Upper lobe of left lung (tissue), 4 donors: ENCODE data around the gene B3GAT1.

Source experiments
- CTCF ChIP-seq, 6 experiments: fragments of 450-650 bp in 4 of 6; fragments of 200-600 bp in 2 of 6; sonication (generic) in 2 of 6; IDR thresholded peaks; one replicate each; pipeline ENCODE4 v1.5.1; 2016 to 2019; ENCODE audit warnings: antibody characterized with exemption in 6 of 6
- EP300 ChIP-seq, 4 donors: sonication (generic); formaldehyde crosslinking; IDR thresholded peaks; one replicate each; pipeline ENCODE4 v1.5.1; 2017; ENCODE audit warnings: antibody characterized with exemption in 4 of 4, control low read depth in 2 of 4
- POLR2A ChIP-seq, 4 donors: fragments of 450-650 bp; IDR thresholded peaks; one replicate each; pipeline ENCODE4 v1.5.1; 2016 to 2017; ENCODE audit warnings: antibody characterized with exemption in 4 of 4, mild to moderate bottlenecking in 2 of 4
- POLR2AphosphoS5 ChIP-seq, 2 donors: sonication (generic); formaldehyde crosslinking; IDR thresholded peaks; one replicate each; pipeline ENCODE4 v1.5.1; 2017; ENCODE audit warnings: antibody characterized with exemption in 2 of 2

- TF ChIP-seq CTCF (IDR thresholded peaks at IDR 0.05) (no peak), POLR2AphosphoS5 (IDR thresholded peaks at IDR 0.05) (no peak), POLR2A (IDR thresholded peaks at IDR 0.05) (no peak), EP300 (IDR thresholded peaks at IDR 0.05) (no peak)
Observed at GRCh38 chr11:134371436-134372185, 40.4 kb downstream of the B3GAT1 start.
